ENCODE measurements around the gene POM121L12. TPM values are rescaled to one million over a fixed set of nuclear protein-coding genes. Genes with fewer than 3 reads are reported as not detected.

Gene POM121L12
- not detected for polyA plus RNA-seq (ENCODE audit: insufficient read length in 4 of 4)

DNA sequence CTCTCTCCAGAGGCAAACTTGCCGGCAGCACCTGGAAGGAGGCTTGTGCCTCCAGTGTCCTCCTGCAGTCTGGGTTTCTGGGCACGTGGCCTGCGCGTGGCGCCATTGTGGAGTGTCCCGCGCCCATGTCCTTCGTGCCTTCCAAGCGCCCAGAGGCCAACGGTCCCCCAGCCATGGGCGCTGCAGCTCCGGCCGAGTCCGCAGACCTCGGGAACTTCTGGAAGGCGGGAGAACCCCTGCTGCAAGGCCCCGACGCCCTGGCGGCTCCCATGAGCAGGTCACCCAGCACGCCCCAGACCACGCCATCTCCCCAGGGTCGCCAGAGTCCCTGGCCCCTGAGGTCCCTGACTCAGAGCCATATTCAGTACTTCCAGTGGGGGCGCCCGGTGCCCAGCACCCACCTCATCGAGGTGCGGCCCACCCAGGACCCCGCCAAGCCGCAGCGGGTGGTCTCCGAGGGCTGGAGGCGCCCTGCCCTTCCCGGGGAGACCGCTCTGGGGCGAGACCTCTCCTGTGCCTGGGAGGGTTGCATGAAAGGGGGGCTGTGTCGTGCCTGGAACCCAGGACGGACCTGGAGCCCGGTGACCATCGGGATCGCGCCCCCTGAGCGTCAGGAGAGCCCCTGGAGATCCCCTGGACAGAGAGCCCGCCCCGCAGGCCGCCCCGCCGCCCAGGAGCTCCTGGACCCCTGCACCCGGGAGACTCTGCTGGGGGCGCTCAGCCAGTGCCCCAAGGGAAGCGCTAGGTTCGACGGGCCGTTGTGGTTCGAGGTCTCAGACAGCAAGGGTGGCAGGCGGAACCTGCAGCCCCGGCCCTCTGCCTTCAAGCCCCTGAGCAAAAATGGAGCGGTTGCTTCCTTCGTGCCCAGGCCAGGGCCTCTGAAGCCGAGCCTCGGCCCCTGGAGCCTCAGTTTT lies at the start of gene POM121L12:
Gene POM121L12, plus strand, starts transcription at position 135 of the 914 bp plus-strand sequence. Its CDS starts 39 bp downstream, at position 174.
- DNase-seq (ENCODE audit: low read depth in 4 of 4, low spot score in 3 of 4), result no peak

- DNase-seq (ENCODE audit: low read depth in 4 of 4, low spot score in 3 of 4), result no peak
Observed at GRCh38 chr7:52992001-52992400, 43.4 kb upstream of the POM121L12 start.

- DNase-seq (ENCODE audit: low read depth in 4 of 4, low spot score in 3 of 4), result no peak
Observed at GRCh38 chr7:52992479-52993162, 42.8 kb upstream of the POM121L12 start.

- no peak for DNase-seq (ENCODE audit: low read depth in 4 of 4, low spot score in 3 of 4)
Observed at GRCh38 chr7:52995676-52996075, 39.8 kb upstream of the POM121L12 start.

DNA sequence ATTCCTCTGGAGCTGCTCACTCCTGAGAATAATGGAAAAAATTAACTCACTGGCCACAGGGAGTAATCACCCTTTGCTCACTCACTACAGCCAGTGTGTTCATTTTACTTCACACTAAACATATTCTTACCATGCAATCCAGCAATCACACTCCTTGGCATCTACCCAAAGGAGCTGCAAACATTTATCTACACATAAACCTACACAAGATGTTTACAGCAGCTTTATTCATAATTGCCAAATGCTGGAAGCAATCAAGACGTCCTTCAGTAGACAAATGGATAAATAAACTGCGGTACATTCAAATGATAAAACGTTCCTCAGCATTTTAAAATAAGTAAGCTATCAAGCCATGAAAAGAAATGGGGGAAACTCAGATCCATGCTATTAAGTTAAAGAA lies 34.2 kb upstream of the POM121L12 start:
- DNase-seq (ENCODE audit: low read depth in 4 of 4, low spot score in 3 of 4), result no peak

DNA sequence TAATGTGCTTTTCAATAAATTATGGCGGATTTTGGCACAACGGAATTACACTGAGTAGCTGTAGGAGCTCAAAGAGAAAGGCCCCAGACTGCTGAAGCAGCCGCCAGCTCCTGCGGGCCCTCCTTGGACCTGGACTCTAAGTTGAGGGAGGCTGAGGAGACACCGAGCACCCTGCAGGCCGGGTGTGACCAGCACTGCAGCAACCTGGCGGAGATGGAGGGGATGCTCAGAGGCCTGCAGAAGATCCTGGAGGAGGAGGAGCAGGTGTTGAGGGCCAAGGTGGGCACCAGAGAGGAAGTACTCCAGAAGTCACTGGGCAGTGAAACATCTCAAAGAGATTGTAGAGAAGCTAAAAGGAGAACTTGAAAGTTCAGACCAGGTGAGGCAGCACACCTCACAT lies 33.0 kb upstream of the POM121L12 start:
- DNase-seq (ENCODE audit: low read depth in 4 of 4, low spot score in 3 of 4), result no peak

DNA sequence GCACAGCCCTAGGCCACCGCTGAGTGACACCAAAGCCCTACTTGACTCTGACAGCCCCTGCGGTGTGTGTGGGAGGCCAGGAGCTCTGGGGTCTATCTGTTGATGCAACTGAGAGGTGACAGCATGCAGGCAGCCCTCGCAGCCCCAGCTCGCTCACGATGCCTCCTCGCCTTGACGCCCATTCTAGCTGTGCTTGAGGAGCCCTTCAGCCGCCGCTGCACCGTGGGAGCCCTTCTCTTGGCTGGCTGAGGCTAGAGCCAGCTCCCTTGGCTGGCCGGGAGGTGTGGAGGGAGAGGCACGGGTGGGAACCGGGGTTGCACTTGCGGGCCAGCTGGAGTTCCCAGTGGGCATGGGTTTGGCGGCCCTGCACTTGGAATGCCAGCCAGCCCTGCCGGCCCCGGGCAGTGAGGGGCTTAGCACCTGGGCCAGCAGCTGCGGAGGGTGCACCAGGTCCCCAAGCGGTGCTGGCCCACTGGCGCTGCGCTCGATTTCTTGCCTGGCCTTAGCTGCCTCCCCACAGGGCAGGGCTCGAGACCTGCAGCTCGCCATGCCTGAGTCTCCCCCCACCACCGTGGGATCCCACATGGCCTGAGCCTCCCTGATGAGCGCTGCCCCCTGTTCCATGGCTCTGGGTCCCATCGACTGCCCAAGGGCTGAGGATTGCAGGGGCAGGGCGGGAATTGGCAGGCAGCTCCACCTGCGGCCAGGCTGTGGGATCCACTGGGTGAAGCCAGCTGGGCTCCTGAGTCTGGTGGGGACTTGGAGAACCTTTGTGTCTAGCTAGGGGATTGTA lies 31.6 kb upstream of the POM121L12 start:
- DNase-seq (ENCODE audit: low read depth in 4 of 4, low spot score in 3 of 4), result no peak

DNA sequence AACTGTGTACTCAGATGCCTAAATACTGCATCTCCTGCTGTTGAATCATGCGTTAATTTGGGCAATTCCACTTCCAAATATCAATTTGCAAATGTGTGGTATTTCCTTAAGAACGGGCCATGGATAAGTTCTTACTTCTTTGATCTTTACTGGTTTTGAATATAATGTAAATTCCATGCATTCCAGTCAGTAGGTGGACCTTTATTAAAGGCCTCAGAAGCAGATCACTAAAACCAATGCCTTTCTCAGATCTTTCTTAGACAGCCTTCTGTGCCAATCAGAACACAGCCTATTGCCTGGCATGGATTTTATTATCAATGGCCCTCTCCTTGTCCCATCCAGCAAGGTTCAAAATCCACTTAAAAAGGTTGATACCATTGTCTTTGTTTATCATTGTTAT lies 21.5 kb upstream of the POM121L12 start:
- no peak for DNase-seq (ENCODE audit: low read depth in 4 of 4, low spot score in 3 of 4)

DNA sequence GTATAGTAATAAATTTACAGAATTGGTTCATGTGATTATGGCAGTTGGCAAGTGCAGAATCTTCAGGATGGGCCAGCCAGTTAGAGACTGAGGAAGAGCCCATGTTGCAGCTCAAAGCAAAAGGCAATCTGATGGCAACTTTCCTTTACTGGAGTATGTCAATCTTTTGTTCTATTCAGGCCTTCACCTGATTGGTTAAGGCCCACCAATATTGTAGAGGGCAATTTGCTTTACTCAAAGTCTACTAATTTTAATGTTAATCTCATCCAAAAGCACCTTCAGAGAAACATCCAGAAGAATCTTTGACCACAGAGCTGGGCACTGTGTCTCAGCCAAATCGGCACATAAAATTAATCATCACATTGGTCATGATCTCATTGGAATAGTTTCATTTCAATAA lies 20.0 kb upstream of the POM121L12 start:
- no peak for DNase-seq (ENCODE audit: low read depth in 4 of 4, low spot score in 3 of 4)

DNA sequence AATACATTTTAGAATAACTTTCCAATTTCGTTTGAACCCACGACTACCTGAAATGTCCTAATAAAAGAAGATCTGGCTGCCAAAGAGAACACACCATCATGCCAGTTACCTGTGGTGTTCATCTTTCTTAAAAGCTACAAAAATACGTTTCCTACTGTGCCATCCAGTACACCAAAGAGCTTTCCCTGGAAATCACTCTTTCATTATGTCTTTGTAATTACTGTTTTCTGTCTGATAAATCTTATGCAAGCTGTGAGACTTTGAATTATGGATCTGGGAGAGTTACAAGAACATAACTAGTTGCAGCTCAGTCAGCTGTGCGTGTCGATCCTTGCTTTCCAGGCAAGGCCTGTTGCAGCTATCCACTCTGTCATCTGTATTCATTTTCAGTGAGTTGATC lies 12.5 kb upstream of the POM121L12 start:
- DNase-seq (ENCODE audit: low read depth in 4 of 4, low spot score in 3 of 4), result no peak

DNA sequence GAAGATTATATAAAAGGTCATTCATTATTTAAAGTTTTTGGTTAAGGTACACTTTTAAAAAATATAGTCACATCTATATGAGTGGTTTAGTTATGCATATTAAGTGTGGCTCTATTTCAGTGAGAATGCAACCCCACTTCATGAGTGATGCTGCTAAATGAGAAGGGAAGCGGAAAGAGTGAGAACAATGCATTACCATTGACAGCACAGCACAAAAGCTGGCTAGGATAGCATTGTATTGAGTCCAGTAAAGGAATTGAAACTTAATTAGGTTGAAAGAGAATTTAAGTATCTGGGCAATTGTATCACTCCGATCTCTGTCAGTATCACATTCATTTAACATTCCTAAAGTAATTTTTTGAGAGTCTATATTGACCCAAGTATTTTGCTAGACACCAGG lies 13.2 kb downstream of the POM121L12 start:
- DNase-seq (ENCODE audit: low read depth in 4 of 4, low spot score in 3 of 4), result no peak

GRCh38 chr7:53050433-53050832 lies 15.0 kb downstream of the POM121L12 start:
- no peak for DNase-seq (ENCODE audit: low read depth in 4 of 4, low spot score in 3 of 4)

DNA sequence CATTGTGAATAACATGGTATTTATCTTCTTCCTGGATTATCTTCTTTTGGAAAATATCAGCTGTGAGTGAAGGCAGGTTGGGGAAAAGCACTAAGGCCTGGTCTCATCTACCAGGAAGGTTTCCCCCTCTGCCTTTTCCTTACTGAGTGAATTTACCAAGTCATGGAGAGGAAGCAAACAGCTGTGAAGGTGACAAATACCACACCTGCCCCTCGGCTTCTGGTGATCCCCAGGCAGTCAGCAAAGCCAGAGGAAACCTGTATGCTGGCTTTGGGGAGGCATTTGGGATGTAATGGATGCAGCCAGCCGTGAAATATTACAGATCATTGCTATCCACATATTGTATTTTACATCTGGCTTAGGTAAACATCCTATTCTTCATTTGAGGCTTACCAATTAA lies 24.2 kb downstream of the POM121L12 start:
- no peak for DNase-seq (ENCODE audit: low read depth in 4 of 4, low spot score in 3 of 4)

GRCh38 chr7:53060066-53060465 lies 24.6 kb downstream of the POM121L12 start:
- DNase-seq (ENCODE audit: low read depth in 4 of 4, low spot score in 3 of 4), result no peak

DNA sequence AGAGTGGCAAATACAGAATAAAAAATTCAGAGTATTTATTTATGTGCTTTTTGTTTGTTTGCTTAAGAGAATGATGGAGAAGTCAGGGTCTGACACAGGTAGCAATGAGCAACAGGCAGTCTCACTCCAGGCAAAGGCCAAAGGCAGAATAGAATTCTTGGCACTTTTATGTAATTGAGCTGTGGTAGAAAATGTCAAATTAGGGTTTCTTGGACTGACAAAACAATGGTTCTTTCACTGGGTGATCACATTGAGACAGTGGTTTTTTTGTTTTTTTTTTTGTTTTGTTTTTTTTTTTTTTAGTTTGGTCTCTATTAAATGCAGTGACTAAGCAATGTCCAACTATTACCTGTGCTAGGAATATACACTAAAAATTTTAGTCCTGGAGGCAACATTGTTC lies 27.4 kb downstream of the POM121L12 start:
- no peak for DNase-seq (ENCODE audit: low read depth in 4 of 4, low spot score in 3 of 4)

DNA sequence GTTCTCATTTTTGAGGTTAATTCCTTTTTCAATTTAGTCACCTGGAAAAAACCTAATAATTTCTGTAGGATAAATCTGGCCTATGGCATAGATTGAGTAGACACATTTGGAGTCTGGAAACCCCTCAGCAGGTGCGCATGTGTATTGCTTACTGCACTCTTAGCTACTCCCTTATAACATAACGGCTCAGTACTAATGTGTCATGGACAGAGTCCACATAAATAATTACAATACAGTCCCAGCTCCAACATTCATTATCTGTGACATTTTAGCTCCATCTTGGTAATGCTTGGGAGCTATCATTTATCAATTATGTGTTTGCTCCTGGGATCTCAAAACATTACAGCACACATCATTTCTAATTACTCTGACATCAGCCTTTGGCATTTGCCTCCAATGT lies 33.2 kb downstream of the POM121L12 start:
- no peak for DNase-seq (ENCODE audit: low read depth in 4 of 4, low spot score in 3 of 4)

DNA sequence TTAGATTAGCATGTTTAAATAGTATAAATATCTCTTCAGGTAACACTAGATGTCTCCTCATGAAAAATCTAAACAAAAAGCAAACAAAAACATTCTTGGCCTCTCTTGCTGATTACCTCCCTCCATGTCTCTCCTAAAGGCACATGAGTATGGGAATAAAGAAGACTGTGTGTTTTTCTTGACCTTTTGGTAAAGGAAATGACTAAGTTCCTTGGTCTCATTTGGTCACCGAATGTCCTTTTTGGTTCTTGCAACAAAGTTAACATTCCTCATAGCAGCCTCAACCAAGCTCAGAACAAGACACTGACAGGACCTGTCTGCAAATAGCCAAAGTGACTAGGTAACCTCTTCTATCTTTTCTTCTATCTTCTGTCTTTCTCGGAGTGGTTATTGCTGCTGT lies 35.5 kb downstream of the POM121L12 start:
- DNase-seq (ENCODE audit: low read depth in 4 of 4, low spot score in 3 of 4), result no peak
